Type B pancreatic cell (in vitro differentiated cells): ENCODE results near the gene FSTL3. TPM values are rescaled to one million over a fixed set of nuclear protein-coding genes. Genes with fewer than 3 reads are reported as not detected.
"Not testable (repeated sequence)": the region's sequence is repeated elsewhere in the genome, so short reads cannot be mapped to it uniquely, and the experiment has no call there.

Source experiments
- DNase-seq: peaks from one replicate; pipeline ENCODE4 v3.0.0; 2021; ENCODE audit warnings: mixed read lengths; ENCODE audit not compliant: unreplicated experiment; ENCODE audit errors: extremely low spot score
- H3K27ac Mint-ChIP-seq: 2 replicates; pipeline ENCODE4 v1.8.0; 2021; ENCODE audit warnings: mild to moderate bottlenecking, mixed read lengths
- H3K27me3 Mint-ChIP-seq: 2 replicates; pipeline ENCODE4 v1.8.0; 2021; ENCODE audit warnings: mixed read lengths
- H3K36me3 Mint-ChIP-seq: 2 replicates; pipeline ENCODE4 v1.8.0; 2021; ENCODE audit warnings: mixed read lengths
- H3K4me1 Mint-ChIP-seq: one replicate; pipeline ENCODE4 v1.8.0; 2021; ENCODE audit warnings: mixed read lengths; ENCODE audit not compliant: unreplicated experiment
- H3K4me3 Mint-ChIP-seq: 2 replicates; pipeline ENCODE4 v1.8.0; 2021; ENCODE audit warnings: mild to moderate bottlenecking, mixed read lengths
- H3K9me3 Mint-ChIP-seq: 2 replicates; pipeline ENCODE4 v1.8.0; 2021; ENCODE audit warnings: mixed read lengths
- total RNA-seq: library from RNA; stranded (reverse); gene quantifications from 2 replicates; pipeline ENCODE4 v1.2.1, GENCODE V29; 2021; ENCODE audit warnings: low replicate concordance
- TF ChIP-seq, protein P1 (sequence below): fragments of 200-600 bp; sonication (generic); conservative IDR thresholded peaks from 2 replicates; pipeline ENCODE4 v1.5.0; 2021; ENCODE audit warnings: antibody characterized with exemption, mild to moderate bottlenecking

Gene FSTL3
- total RNA-seq, 1 donor from 2014 or later: 11.0 TPM

- no peaks in the 10 kb centered on the region for H3K9me3 Mint-ChIP-seq
- H3K4me3 Mint-ChIP-seq: no peak overlapping the region
- H3K4me1 Mint-ChIP-seq: no peaks in the 10 kb centered on the region
- TF ChIP-seq, protein P1, sequence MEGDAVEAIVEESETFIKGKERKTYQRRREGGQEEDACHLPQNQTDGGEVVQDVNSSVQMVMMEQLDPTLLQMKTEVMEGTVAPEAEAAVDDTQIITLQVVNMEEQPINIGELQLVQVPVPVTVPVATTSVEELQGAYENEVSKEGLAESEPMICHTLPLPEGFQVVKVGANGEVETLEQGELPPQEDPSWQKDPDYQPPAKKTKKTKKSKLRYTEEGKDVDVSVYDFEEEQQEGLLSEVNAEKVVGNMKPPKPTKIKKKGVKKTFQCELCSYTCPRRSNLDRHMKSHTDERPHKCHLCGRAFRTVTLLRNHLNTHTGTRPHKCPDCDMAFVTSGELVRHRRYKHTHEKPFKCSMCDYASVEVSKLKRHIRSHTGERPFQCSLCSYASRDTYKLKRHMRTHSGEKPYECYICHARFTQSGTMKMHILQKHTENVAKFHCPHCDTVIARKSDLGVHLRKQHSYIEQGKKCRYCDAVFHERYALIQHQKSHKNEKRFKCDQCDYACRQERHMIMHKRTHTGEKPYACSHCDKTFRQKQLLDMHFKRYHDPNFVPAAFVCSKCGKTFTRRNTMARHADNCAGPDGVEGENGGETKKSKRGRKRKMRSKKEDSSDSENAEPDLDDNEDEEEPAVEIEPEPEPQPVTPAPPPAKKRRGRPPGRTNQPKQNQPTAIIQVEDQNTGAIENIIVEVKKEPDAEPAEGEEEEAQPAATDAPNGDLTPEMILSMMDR: no peak
- H3K27ac Mint-ChIP-seq: no peak overlapping the region
- no peaks in the 10 kb centered on the region for H3K27me3 Mint-ChIP-seq
- DNase-seq: no peak
- no peaks in the 10 kb centered on the region for H3K36me3 Mint-ChIP-seq
These were observed 47.5 kb downstream of the FSTL3 start for GRCh38 chr19:723714-724113.

DNA sequence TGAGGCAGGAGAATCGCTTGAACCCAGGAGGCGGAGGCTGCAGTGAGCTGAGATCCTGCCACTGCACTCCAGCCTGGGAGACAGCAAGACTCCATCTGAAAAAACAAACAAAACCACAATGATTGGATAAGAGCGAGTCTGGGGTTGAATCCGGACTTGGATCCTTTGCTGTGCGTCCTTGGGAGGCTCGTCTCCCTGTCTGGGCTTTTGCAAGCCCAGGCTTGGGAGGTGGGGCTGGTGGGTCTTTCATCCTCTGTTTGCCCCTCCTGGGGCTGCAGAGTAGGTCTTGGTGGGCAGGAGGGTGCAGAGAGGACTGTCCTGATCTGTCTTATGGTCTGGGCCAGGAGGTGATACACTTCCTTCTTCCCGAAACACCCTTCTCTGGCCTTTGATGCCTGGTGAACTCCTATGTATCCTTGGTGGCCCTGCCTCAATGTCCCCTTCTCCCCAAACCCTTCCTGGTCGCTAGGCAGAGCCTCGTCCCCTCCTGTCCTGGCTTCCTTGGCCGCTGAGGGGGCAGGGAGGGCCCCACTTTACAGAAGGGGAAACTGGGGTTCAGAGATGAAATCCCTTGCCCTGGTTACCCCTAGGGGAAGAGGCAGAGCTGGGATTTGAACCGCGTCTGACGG, 49.4 kb downstream of the FSTL3 start:
- H3K27me3 Mint-ChIP-seq: no peaks in the 10 kb centered on the region
- no peak overlapping the region for H3K4me3 Mint-ChIP-seq
- TF ChIP-seq, protein P1: no peak
- H3K27ac Mint-ChIP-seq: no peak overlapping the region
- H3K4me1 Mint-ChIP-seq: no peaks in the 10 kb centered on the region
- no peaks in the 10 kb centered on the region for H3K9me3 Mint-ChIP-seq
- no peaks in the 10 kb centered on the region for H3K36me3 Mint-ChIP-seq
- DNase-seq: no peak

- H3K9me3 Mint-ChIP-seq: no peaks in the 10 kb centered on the region
- no peak for DNase-seq
- TF ChIP-seq, protein P1: no peak
- no peak overlapping the region for H3K27ac Mint-ChIP-seq
- H3K36me3 Mint-ChIP-seq: no peaks in the 10 kb centered on the region
- no peak overlapping the region for H3K4me3 Mint-ChIP-seq
- H3K27me3 Mint-ChIP-seq: no peaks in the 10 kb centered on the region
- no peaks in the 10 kb centered on the region for H3K4me1 Mint-ChIP-seq
These were observed 51.1 kb downstream of the FSTL3 start for GRCh38 chr19:726993-727956.

- no peaks in the 10 kb centered on the region for H3K27me3 Mint-ChIP-seq
- TF ChIP-seq, protein P1: no peak
- no peak for DNase-seq
- no peak overlapping the region for H3K27ac Mint-ChIP-seq
- no peak overlapping the region for H3K4me3 Mint-ChIP-seq
- H3K4me1 Mint-ChIP-seq: no peaks in the 10 kb centered on the region
- H3K36me3 Mint-ChIP-seq: no peaks in the 10 kb centered on the region
- no peaks in the 10 kb centered on the region for H3K9me3 Mint-ChIP-seq
These were observed 51.8 kb downstream of the FSTL3 start for GRCh38 chr19:728011-728410.

DNA sequence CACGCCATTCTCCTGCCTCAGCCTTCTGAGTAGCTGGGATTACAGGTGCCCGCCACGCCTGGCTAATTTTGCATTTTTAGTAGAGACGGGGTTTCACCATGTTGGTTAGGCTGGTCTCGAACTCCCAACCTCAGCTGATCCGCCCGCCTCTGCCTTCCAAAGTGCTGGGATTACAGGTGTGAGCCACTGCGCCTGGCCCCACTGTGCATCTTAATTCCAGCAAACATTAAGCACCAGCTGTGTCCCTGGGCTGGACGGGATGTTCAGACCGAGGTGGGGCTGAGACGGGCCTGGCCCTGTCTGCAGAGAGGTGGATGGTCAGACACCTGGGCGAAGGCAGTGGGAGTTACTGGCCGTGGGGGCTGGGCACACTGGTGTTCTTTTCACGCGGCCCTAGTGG, 53.4 kb downstream of the FSTL3 start:
- not testable (repeated sequence) for H3K4me1 Mint-ChIP-seq, H3K27ac Mint-ChIP-seq, H3K36me3 Mint-ChIP-seq, H3K27me3 Mint-ChIP-seq, DNase-seq, H3K4me3 Mint-ChIP-seq, H3K9me3 Mint-ChIP-seq
